SU-DHL-6 (cell line): ENCODE data around the gene C5orf22.

ENCODE experiments used
- H2AFZ ChIP-seq: fragments of 200-600 bp; sonication (generic); 2 replicates; pipeline ENCODE4 v1.6.1; 2014; ENCODE audit warnings: low read depth, mild to moderate bottlenecking, moderate library complexity, mixed read lengths, antibody characterized with exemption, low read length; ENCODE audit not compliant: severe bottlenecking
- H3F3A ChIP-seq: fragments of 200-600 bp; shearing (Covaris generic); 2 replicates; pipeline ENCODE4 v1.6.0; 2016; ENCODE audit warnings: antibody characterized with exemption, mild to moderate bottlenecking; ENCODE audit not compliant: insufficient read depth
- H3K27ac ChIP-seq: fragments of 200-600 bp; sonication (generic); 2 replicates; pipeline ENCODE4 v1.5.1; 2016; ENCODE audit warnings: low read depth, mild to moderate bottlenecking, low read length, moderate library complexity, mixed read lengths
- H3K27me3 ChIP-seq: fragments of 200-600 bp; sonication (generic), shearing (Covaris generic); 2 replicates; pipeline ENCODE4 v1.6.0; 2014; ENCODE audit warnings: mild to moderate bottlenecking, low read length
- H3K36me3 ChIP-seq: fragments of 200-600 bp; sonication (generic); 2 replicates; pipeline ENCODE4 v1.6.1; 2014; ENCODE audit warnings: mild to moderate bottlenecking, low read length, mixed read lengths
- H3K4me2 ChIP-seq: fragments of 300-600, 200-600 bp; shearing (Covaris generic), sonication (generic); 2 replicates; pipeline ENCODE4 v1.6.0; 2014; ENCODE audit warnings: low read length, low read depth, mild to moderate bottlenecking; ENCODE audit not compliant: poor library complexity, severe bottlenecking
- H3K4me3 ChIP-seq: fragments of 200-600 bp; sonication (generic); 2 replicates; pipeline ENCODE4 v1.5.1; 2014; ENCODE audit warnings: antibody characterized with exemption, low read length, mild to moderate bottlenecking, mixed read lengths; ENCODE audit not compliant: insufficient read depth, poor library complexity, severe bottlenecking
- H3K79me2 ChIP-seq: fragments of 200-600 bp; sonication (generic); 2 replicates; pipeline ENCODE4 v1.6.1; 2014; ENCODE audit warnings: mild to moderate bottlenecking, low read length, moderate library complexity; ENCODE audit not compliant: insufficient read depth
- H3K9ac ChIP-seq: fragments of 200-600 bp; sonication (generic); 2 replicates; pipeline ENCODE4 v1.7.0; 2014; ENCODE audit warnings: mild to moderate bottlenecking, low read length
- H3K9me2 ChIP-seq: fragments of 200-600 bp; sonication (generic); replicated peaks from 2 replicates; pipeline ENCODE4 v1.6.1; 2014; ENCODE audit warnings: low read length; ENCODE audit not compliant: insufficient read depth
- H3K9me3 ChIP-seq: fragments of 200-600 bp; sonication (generic); 2 replicates; pipeline ENCODE4 v1.6.1; 2014; ENCODE audit warnings: low read length, mixed read lengths; ENCODE audit not compliant: insufficient read depth
- H4K20me1 ChIP-seq: fragments of 200-600 bp; sonication (generic); 2 replicates; pipeline ENCODE4 v1.6.1; 2014; ENCODE audit warnings: low read depth, mild to moderate bottlenecking, antibody characterized with exemption, low read length, moderate library complexity, mixed read lengths
- CTCF ChIP-seq: fragments of 200-600 bp; sonication (generic); IDR thresholded peaks from one replicate; pipeline ENCODE4 v1.5.1; 2017; ENCODE audit warnings: antibody characterized with exemption, mild to moderate bottlenecking, low read length, moderate library complexity; ENCODE audit not compliant: insufficient read depth, poor library complexity, severe bottlenecking
- EZH2phosphoT487 ChIP-seq: fragments of 200-600 bp; sonication (generic), shearing (Covaris generic); conservative IDR thresholded peaks from 2 replicates; pipeline ENCODE4 v1.6.1; 2018; ENCODE audit warnings: mild to moderate bottlenecking, antibody characterized with exemption, low read length, moderate library complexity, mixed read lengths

Gene C5orf22

GRCh38 chr5:31487506-31487905 is 44.6 kb upstream of the C5orf22 start:
- Histone ChIP-seq H3K36me3 (peaks cover 36% of the 10 kb centered on the region; the same call in 1 of the 2 replicates), H3K4me3 (no peak overlapping the region), H3K9me2 (no peaks in the 10 kb centered on the region), H3F3A (no peaks in the 10 kb centered on the region), H3K9ac (no peak overlapping the region), H3K9me3 (no peaks in the 10 kb centered on the region), H4K20me1 (no peaks in the 10 kb centered on the region), H3K4me2 (no peak overlapping the region), H2AFZ (no peak overlapping the region), H3K27me3 (no peaks in the 10 kb centered on the region), H3K27ac (no peak overlapping the region), H3K79me2 (no peaks in the 10 kb centered on the region)
- no peak for TF ChIP-seq CTCF
- no peak for TF ChIP-seq EZH2phosphoT487

GRCh38 chr5:31492869-31493268 is 39.2 kb upstream of the C5orf22 start:
- H3K9ac ChIP-seq = no peak overlapping the region
- no peaks in the 10 kb centered on the region for H3K79me2 ChIP-seq
- TF ChIP-seq EZH2phosphoT487 = no peak
- no peak for TF ChIP-seq CTCF
- H3K27ac ChIP-seq = no peak overlapping the region
- H3K4me3 ChIP-seq = no peak overlapping the region
- H4K20me1 ChIP-seq = no peaks in the 10 kb centered on the region
- H3K4me2 ChIP-seq = no peak overlapping the region
- no peaks in the 10 kb centered on the region for H3K27me3 ChIP-seq
- H3K9me2 ChIP-seq = no peaks in the 10 kb centered on the region
- H3K9me3 ChIP-seq = no peaks in the 10 kb centered on the region
- no peak overlapping the region for H2AFZ ChIP-seq
- H3K36me3 ChIP-seq = peaks cover 30% of the 10 kb centered on the region; the same call in 1 of the 2 replicates
- no peaks in the 10 kb centered on the region for H3F3A ChIP-seq

- Histone ChIP-seq H3K79me2 (no peaks in the 10 kb centered on the region), H3K27me3 (no peaks in the 10 kb centered on the region), H3K9ac (no peak overlapping the region), H2AFZ (no peak overlapping the region), H3K4me3 (no peak overlapping the region), H3F3A (no peaks in the 10 kb centered on the region), H3K27ac (no peak overlapping the region), H3K4me2 (no peak overlapping the region), H3K9me3 (no peaks in the 10 kb centered on the region), H3K9me2 (no peaks in the 10 kb centered on the region), H4K20me1 (no peaks in the 10 kb centered on the region), H3K36me3 (peaks cover 30% of the 10 kb centered on the region; the same call in 1 of the 2 replicates)
- TF ChIP-seq EZH2phosphoT487 (no peak), CTCF (no peak)
Measured at GRCh38 chr5:31495336-31495735, 36.8 kb upstream of the C5orf22 start.

- no peak for TF ChIP-seq EZH2phosphoT487
- TF ChIP-seq CTCF = no peak
- Histone ChIP-seq H3K36me3 (peaks cover 21% of the 10 kb centered on the region; the same call in 1 of the 2 replicates), H3K9me3 (no peaks in the 10 kb centered on the region), H3F3A (no peaks in the 10 kb centered on the region), H3K4me2 (no peak overlapping the region), H4K20me1 (no peaks in the 10 kb centered on the region), H3K27ac (no peak overlapping the region), H2AFZ (no peak overlapping the region), H3K9me2 (no peaks in the 10 kb centered on the region), H3K4me3 (no peak overlapping the region), H3K79me2 (no peaks in the 10 kb centered on the region), H3K27me3 (no peaks in the 10 kb centered on the region), H3K9ac (no peak overlapping the region)
Measured at GRCh38 chr5:31496301-31496700, 35.8 kb upstream of the C5orf22 start.
